Activated T-cell treated with anti-CD3 and anti-CD28 coated beads, Interleukin-2, amount 50 U/mL, for 4 hours (primary cell): ENCODE measurements around the gene MYCBP2. TPM values are rescaled to one million over a fixed set of nuclear protein-coding genes. Genes with fewer than 3 reads are reported as not detected.
"Not testable (repeated sequence)": the region's sequence is repeated elsewhere in the genome, so short reads cannot be mapped to it uniquely, and the experiment has no call there.

Experiments used
- ATAC-seq, 2 donors: fragments of 200-7000 bp; cut with Tn5 transposase; one replicate each; pipeline ENCODE4 v1.10.0; 2021
- DNase-seq: peaks from one replicate; pipeline ENCODE4 v3.0.0-alpha.2; 2020
- H3K27me3 Mint-ChIP-seq: one replicate; pipeline ENCODE4 v1.8.0; 2021; ENCODE audit warnings: low read depth, mixed read lengths
- H3K36me3 Mint-ChIP-seq: one replicate; pipeline ENCODE4 v1.8.0; 2022; ENCODE audit warnings: mixed read lengths; ENCODE audit not compliant: insufficient read depth
- H3K4me1 Mint-ChIP-seq: one replicate; pipeline ENCODE4 v1.8.0; 2021; ENCODE audit warnings: low read depth, mixed read lengths
- H3K4me3 Mint-ChIP-seq: one replicate; pipeline ENCODE4 v1.8.0; 2021; ENCODE audit warnings: mild to moderate bottlenecking, moderate library complexity, mixed read lengths
- H3K9me3 Mint-ChIP-seq: one replicate; pipeline ENCODE4 v1.8.0; 2021; ENCODE audit warnings: mixed read lengths
- total RNA-seq, 3 donors: library from RNA; stranded (reverse); gene quantifications; one replicate each; pipeline ENCODE4 v1.2.1, GENCODE V29; 2021

MYCBP2 gene
- total RNA-seq, 3 donors from 2014 or later, result 81.1 to 96.0 (median 88.3) TPM

DNA sequence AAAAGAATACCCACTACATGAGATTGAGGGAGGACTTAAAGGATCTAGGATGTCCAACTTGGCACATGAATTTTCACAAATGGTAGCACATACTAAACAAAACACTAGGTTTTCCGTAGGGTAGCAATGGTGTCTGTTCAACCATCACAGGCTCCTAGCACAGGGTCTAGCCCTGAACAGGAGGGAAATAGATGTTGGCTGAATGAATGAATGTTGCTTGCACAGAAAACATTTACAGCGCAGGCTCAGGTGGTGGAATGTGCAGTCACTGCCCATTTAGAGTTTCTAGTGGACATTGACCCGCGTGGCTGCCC, 1.9 kb upstream of the MYCBP2 start:
- H3K4me1 Mint-ChIP-seq, result peaks cover 46% of the 10 kb centered on the region
- ATAC-seq, result no peak

GRCh38 chr13:77325371-77325980, 1.4 kb downstream of the MYCBP2 start:
- Mint-ChIP-seq H3K27me3 (no peaks in the 10 kb centered on the region), H3K4me3 (peak overlapping the region; percentile 96), H3K9me3 (no peaks in the 10 kb centered on the region), H3K36me3 (no peaks in the 10 kb centered on the region), H3K4me1 (peaks cover 73% of the 10 kb centered on the region)
- ATAC-seq (no peak), DNase-seq (no peak)

More for the DNA sequence above, 1.9 kb upstream of the MYCBP2 start:
- no peak for DNase-seq
- H3K27me3 Mint-ChIP-seq, result no peaks in the 10 kb centered on the region
- H3K9me3 Mint-ChIP-seq, result no peaks in the 10 kb centered on the region
- H3K36me3 Mint-ChIP-seq, result no peaks in the 10 kb centered on the region
- peak overlapping the region; percentile 98 for H3K4me3 Mint-ChIP-seq

- Mint-ChIP-seq H3K9me3 (no peaks in the 10 kb centered on the region), H3K4me3 (peak overlapping the region; percentile 96), H3K4me1 (peaks cover 82% of the 10 kb centered on the region), H3K27me3 (no peaks in the 10 kb centered on the region), H3K36me3 (peaks cover 2% of the 10 kb centered on the region)
- ATAC-seq (no peak), DNase-seq (no peak)
These were observed 3.0 kb downstream of the MYCBP2 start for GRCh38 chr13:77323858-77324257.

DNA sequence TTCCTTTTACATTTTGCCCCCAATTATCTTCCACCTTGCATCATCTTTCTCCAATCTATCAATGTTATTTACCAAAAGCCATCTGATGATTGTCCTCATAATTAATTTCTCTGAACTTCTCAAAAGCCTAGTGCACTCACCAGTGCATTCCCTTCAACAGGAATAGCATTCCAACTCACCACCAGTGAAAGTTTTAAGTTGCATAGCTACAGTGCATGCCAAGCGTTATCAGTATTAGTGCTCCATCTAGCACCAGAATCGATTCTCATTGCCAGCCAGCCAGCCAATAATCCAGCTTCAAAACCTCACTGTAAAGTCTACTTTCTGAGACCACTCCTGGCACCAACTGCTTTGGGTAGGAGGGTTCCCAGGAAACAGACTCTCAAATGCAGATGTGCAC, 7.4 kb downstream of the MYCBP2 start:
- Mint-ChIP-seq H3K4me3 (no peak overlapping the region), H3K4me1 (peaks cover 89% of the 10 kb centered on the region), H3K9me3 (no peaks in the 10 kb centered on the region), H3K36me3 (peaks cover 4% of the 10 kb centered on the region), H3K27me3 (no peaks in the 10 kb centered on the region)
- DNase-seq (no peak), ATAC-seq (no peak)

DNA sequence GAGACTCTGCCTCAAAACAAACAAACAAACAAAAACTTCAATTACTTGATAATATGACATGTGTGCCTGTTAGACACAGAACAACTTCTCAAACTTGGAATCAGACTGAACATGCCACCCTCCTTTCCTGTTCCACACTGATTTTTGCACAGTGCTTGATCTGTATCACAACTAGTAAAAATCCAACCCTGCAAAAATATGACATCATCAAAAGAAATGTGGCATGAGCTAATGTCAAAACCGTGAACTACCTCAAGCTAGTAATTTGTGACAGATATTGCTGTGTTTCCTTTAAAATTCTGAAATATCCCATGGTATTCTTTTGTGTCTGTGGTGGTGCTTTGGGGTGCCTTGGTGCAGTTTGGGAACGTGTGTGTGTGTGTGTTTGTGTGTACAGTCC, 8.2 kb downstream of the MYCBP2 start:
- Mint-ChIP-seq H3K27me3 (no peaks in the 10 kb centered on the region), H3K36me3 (peaks cover 4% of the 10 kb centered on the region), H3K4me1 (peaks cover 89% of the 10 kb centered on the region), H3K9me3 (no peaks in the 10 kb centered on the region), H3K4me3 (no peak overlapping the region)
- peak in 1 of 2 donors; percentile 11 for ATAC-seq
- DNase-seq, result no peak

DNA sequence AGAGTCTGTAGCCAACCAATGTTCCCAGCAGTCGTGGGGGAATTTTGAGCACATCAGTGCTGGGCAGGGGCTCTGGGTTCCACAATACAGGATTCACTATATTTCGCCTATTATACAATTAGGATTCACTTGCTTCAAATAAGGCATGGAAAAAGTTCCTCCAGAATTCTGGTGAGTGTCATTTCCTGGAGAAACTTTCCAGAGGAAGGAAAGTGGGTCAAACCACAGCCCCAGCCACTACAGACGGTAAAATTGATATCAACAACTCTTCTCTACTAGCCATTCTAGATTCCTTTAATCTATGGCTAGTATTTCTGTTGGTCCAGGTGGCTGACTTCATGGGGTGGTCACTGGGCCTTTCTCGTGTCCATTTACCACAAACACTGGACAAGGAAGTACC, 10.5 kb downstream of the MYCBP2 start:
- ATAC-seq, result no peak
- no peak for DNase-seq
- Mint-ChIP-seq H3K27me3 (no peaks in the 10 kb centered on the region), H3K4me1 (peaks cover 86% of the 10 kb centered on the region), H3K36me3 (peaks cover 4% of the 10 kb centered on the region), H3K9me3 (no peaks in the 10 kb centered on the region), H3K4me3 (no peak overlapping the region)

DNA sequence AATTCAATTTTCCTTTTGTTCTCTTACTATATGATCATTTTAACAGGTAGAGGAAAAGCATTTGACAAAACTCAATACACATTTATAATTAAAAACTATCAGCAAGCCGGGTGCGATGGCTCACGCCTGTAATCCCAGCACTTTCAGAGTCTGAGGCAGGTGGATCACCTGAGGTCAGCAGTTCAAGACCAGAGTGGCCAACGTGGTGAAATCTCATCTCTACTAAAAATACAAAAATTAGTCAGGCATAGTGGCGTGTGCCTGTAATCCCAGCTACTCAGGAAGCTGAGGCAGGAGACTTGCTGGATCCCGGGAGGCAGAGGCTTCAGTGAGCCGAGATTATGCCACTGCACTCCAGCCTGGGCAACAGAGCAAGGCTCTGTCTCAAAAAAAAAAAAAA, 11.4 kb downstream of the MYCBP2 start:
- not testable (repeated sequence) for ATAC-seq, H3K4me3 Mint-ChIP-seq, DNase-seq, H3K36me3 Mint-ChIP-seq, H3K9me3 Mint-ChIP-seq, H3K27me3 Mint-ChIP-seq
- peaks cover 86% of the 10 kb centered on the region for H3K4me1 Mint-ChIP-seq

GRCh38 chr13:77313923-77314322, 13.0 kb downstream of the MYCBP2 start:
- Mint-ChIP-seq H3K4me1 (peaks cover 86% of the 10 kb centered on the region), H3K9me3 (no peaks in the 10 kb centered on the region), H3K4me3 (no peak overlapping the region), H3K27me3 (no peaks in the 10 kb centered on the region), H3K36me3 (peaks cover 2% of the 10 kb centered on the region)
- ATAC-seq (peak in 1 of 2 donors; percentile 23), DNase-seq (no peak)

GRCh38 chr13:77312311-77312710, 14.6 kb downstream of the MYCBP2 start:
- DNase-seq, result no peak
- Mint-ChIP-seq H3K4me3 (no peak overlapping the region), H3K27me3 (no peaks in the 10 kb centered on the region), H3K4me1 (peaks cover 90% of the 10 kb centered on the region), H3K9me3 (no peaks in the 10 kb centered on the region), H3K36me3 (peaks cover 2% of the 10 kb centered on the region)
- ATAC-seq, result no peak

DNA sequence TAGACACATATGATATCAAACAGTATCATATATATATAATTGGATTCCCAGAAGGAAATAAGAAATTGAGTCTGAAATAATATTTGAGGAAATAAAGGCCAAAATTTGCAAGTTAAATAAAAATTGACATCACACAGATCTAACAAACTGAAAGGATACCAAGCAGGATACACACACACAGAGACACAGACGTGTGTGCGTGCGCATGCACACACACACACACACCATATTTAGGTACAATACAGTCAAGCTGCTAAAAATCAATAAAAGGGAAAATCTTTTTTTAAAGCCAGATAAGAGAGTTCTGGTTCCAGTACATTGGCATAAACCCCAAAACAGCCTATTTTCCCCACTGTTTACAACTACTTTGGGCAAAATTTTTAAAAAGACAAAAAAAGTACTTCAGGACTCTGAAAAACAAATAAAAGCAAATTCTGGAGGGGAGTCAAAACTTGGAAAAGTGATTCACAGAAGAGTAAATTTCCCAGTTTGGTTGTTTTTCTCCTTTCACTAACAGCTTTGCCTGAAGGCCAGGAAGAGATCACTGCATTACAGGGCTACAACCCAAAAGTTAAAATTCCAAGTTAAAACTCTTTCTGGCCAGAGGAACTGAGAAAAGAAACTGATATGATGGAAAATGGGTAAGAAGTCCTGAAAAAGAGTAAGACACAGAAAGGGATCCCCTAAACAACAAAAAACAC, 16.2 kb downstream of the MYCBP2 start:
- Mint-ChIP-seq H3K27me3 (no peaks in the 10 kb centered on the region), H3K36me3 (no peaks in the 10 kb centered on the region), H3K9me3 (no peaks in the 10 kb centered on the region), H3K4me3 (no peak overlapping the region), H3K4me1 (peaks cover 87% of the 10 kb centered on the region)
- no peak for ATAC-seq
- DNase-seq, result no peak

DNA sequence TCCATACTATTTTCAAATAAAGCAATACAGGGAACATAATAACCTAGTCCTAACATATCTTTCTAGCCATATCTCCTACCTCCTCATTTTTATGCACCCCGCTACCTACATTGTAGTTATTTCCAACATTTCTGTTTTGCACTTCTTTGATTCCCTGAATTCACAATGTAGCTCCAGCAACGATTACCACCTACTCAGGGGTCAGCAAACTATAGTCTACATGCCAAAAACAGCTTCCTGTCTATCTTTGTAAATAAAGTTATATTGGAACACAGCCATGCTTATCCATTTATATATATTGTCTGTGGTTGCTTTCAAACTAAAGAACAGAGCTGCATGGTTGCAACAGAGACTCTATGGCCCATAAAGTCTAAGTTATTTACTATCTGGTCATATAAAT, 16.7 kb downstream of the MYCBP2 start:
- no peaks in the 10 kb centered on the region for H3K27me3 Mint-ChIP-seq
- H3K4me1 Mint-ChIP-seq, result peaks cover 91% of the 10 kb centered on the region
- H3K4me3 Mint-ChIP-seq, result no peak overlapping the region
- H3K9me3 Mint-ChIP-seq, result no peaks in the 10 kb centered on the region
- no peak for ATAC-seq
- H3K36me3 Mint-ChIP-seq, result peaks cover 2% of the 10 kb centered on the region
- no peak for DNase-seq

GRCh38 chr13:77309254-77309653, 17.6 kb downstream of the MYCBP2 start:
- Mint-ChIP-seq H3K27me3 (no peaks in the 10 kb centered on the region), H3K9me3 (peaks cover 2% of the 10 kb centered on the region), H3K4me3 (no peak overlapping the region), H3K36me3 (peaks cover 3% of the 10 kb centered on the region), H3K4me1 (peaks cover 86% of the 10 kb centered on the region)
- no peak for DNase-seq
- ATAC-seq, result no peak

DNA sequence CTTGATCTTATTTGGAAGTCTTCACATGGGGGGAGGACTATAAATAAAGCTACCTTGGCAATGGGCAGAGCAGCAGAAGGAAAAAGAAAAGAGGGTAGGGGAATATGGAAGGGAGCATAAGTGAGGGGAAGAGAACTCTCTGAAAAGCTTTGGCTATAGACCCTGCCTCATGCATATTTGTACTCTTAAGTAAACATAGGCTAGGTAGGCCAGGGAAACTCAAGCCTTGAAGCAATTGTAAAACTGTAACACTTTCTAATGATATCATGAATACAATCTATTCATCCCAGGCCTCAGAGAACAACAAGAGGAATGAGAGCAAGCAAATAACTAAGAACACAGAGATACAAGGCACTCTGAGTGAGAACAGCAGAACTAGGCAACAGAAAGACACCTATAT, 20.4 kb downstream of the MYCBP2 start:
- H3K27me3 Mint-ChIP-seq, result no peaks in the 10 kb centered on the region
- H3K9me3 Mint-ChIP-seq, result peaks cover 4% of the 10 kb centered on the region
- H3K4me1 Mint-ChIP-seq, result peaks cover 83% of the 10 kb centered on the region
- ATAC-seq (no peak), DNase-seq (no peak)
- peaks cover 4% of the 10 kb centered on the region for H3K36me3 Mint-ChIP-seq
- no peak overlapping the region for H3K4me3 Mint-ChIP-seq

GRCh38 chr13:77305266-77305665, 21.6 kb downstream of the MYCBP2 start:
- ATAC-seq, result no peak
- no peak for DNase-seq
- H3K4me3 Mint-ChIP-seq, result no peak overlapping the region
- H3K9me3 Mint-ChIP-seq, result peaks cover 4% of the 10 kb centered on the region
- H3K27me3 Mint-ChIP-seq, result no peaks in the 10 kb centered on the region
- peaks cover 4% of the 10 kb centered on the region for H3K36me3 Mint-ChIP-seq
- H3K4me1 Mint-ChIP-seq, result peaks cover 83% of the 10 kb centered on the region
